PC-3 (cell line): ENCODE data around the gene NRDC.

Experiments
- CTCF ChIP-seq: fragments of 300-600 bp; sonication (generic); conservative IDR thresholded peaks from 2 replicates; pipeline ENCODE4 v1.5.1; 2017; ENCODE audit warnings: antibody characterized with exemption, low read depth, mild to moderate bottlenecking, low read length
- EZH2 ChIP-seq: fragments of 300-600 bp; sonication (generic); IDR thresholded peaks from one replicate; pipeline ENCODE4 v1.6.1; 2017; ENCODE audit warnings: antibody characterized with exemption, mild to moderate bottlenecking, low read length; ENCODE audit not compliant: unreplicated experiment

GRCh38 chr1:51850420-51851223, 27.9 kb downstream of the NRDC start:
- no peak for TF ChIP-seq CTCF
- TF ChIP-seq EZH2, result no peak
